ENCODE measurements around the gene CHST15. TPM values are rescaled to one million over a fixed set of nuclear protein-coding genes. Genes with fewer than 3 reads are reported as not detected.

The CHST15 gene
- 1 to 10 TPM in 4 of 6 experiments, under 1 TPM in 2; 0.88 to 8.7 (median 1.1) TPM for total RNA-seq (2021; fragmentation: NEBNext Ultra II Directional; extraction: Animal tissue kit (Norgen Biotek cat#: 25700))
- long read RNA-seq, full-length matches to known transcripts, result 2 of 4 reads
- long read RNA-seq, partial matches to known transcripts, result 0 of 4 reads
- long read RNA-seq, other reads (novel, unspliced or antisense), result 2 of 4 reads

GRCh38 chr10:124092860-124093773 lies at the start of gene CHST15:
Gene CHST15 (minus strand): TSS chr10:124093598. CDS start chr10:124046212, 47,386 bp downstream.
- peak within 1 kb of the TSS; percentile 71; the same call in 1 of the 2 replicates for H3K4me3 Mint-ChIP-seq
- H3K27me3 Mint-ChIP-seq (ENCODE audit: insufficient read depth), result peaks cover 33% of the 10 kb centered on the region
- no peaks in the 10 kb centered on the region; the same call in 1 of the 2 replicates for H3K36me3 Mint-ChIP-seq (ENCODE audit: low read depth)
- no peaks in the 10 kb centered on the region for H3K4me1 Mint-ChIP-seq (ENCODE audit: low read depth)
- no peak within 1 kb of the TSS; the same call in 1 of the 2 replicates for H3K27ac Mint-ChIP-seq
- TF ChIP-seq CTCF (IDR thresholded peaks at IDR 0.05), result peak; percentile 43; the same call in 1 of the 2 replicates
- peaks cover 6% of the 10 kb centered on the region for H3K9me3 Mint-ChIP-seq
- DNase-seq, result peak; percentile 26

- TF ChIP-seq CTCF (IDR thresholded peaks at IDR 0.05), result no peak
- DNase-seq, result no peak
- no peak overlapping the region for H3K27ac Mint-ChIP-seq
Observed at GRCh38 chr10:124142960-124143359, 49.6 kb upstream of the CHST15 start.

GRCh38 chr10:124142006-124142739 lies 48.8 kb upstream of the CHST15 start:
- DNase-seq, result no peak
- no peaks in the 10 kb centered on the region for H3K36me3 Mint-ChIP-seq (ENCODE audit: low read depth)
- H3K27me3 Mint-ChIP-seq (ENCODE audit: insufficient read depth), result no peaks in the 10 kb centered on the region
- no peak overlapping the region for H3K27ac Mint-ChIP-seq
- H3K4me3 Mint-ChIP-seq, result no peak overlapping the region
- no peaks in the 10 kb centered on the region; the same call in 1 of the 2 replicates for H3K4me1 Mint-ChIP-seq (ENCODE audit: low read depth)
- no peak for TF ChIP-seq CTCF (IDR thresholded peaks at IDR 0.05)
- H3K9me3 Mint-ChIP-seq, result peaks cover 11% of the 10 kb centered on the region

More at GRCh38 chr10:124142960-124143359, 49.6 kb upstream of the CHST15 start:
- Mint-ChIP-seq H3K36me3 (ENCODE audit: low read depth) (no peaks in the 10 kb centered on the region), H3K4me1 (ENCODE audit: low read depth) (peaks cover 6% of the 10 kb centered on the region; the same call in 1 of the 2 replicates), H3K4me3 (no peak overlapping the region), H3K27me3 (ENCODE audit: insufficient read depth) (peaks cover 2% of the 10 kb centered on the region; the same call in 1 of the 2 replicates), H3K9me3 (peaks cover 11% of the 10 kb centered on the region)

- no peak for TF ChIP-seq CTCF (IDR thresholded peaks at IDR 0.05)
- no peaks in the 10 kb centered on the region for H3K27me3 Mint-ChIP-seq (ENCODE audit: insufficient read depth)
- no peak for DNase-seq
- no peak overlapping the region for H3K4me3 Mint-ChIP-seq
- no peak overlapping the region for H3K27ac Mint-ChIP-seq
- peaks cover 11% of the 10 kb centered on the region for H3K9me3 Mint-ChIP-seq
- no peaks in the 10 kb centered on the region; the same call in 1 of the 2 replicates for H3K4me1 Mint-ChIP-seq (ENCODE audit: low read depth)
- H3K36me3 Mint-ChIP-seq (ENCODE audit: low read depth), result no peaks in the 10 kb centered on the region
Observed at GRCh38 chr10:124138883-124139348, 45.5 kb upstream of the CHST15 start.

Data from HFFc6 (cell line).